ENCODE results near the gene PSMB10.
"Not testable (repeated sequence)": the region's sequence is repeated elsewhere in the genome, so short reads cannot be mapped to it uniquely, and the experiment has no call there.

Gene PSMB10

DNA sequence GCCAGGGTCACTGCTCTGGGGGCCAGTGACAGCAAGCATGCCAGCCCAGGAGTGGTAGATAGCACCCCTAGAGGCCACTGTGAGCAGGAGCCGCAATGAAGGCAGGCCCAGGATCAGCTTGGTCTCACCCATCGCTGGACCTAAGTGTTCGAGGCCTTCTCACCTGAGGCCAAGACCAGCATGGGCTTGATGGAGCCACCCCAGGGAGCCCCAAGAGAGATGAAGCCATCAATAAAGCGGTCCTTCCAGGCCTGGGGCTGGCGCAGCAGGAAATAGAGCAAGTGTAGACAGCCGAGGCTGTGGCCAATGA lies 5.5 kb upstream of the PSMB10 start:
- peak; percentile 84 for DNase-seq (ENCODE audit: low spot score)

DNA sequence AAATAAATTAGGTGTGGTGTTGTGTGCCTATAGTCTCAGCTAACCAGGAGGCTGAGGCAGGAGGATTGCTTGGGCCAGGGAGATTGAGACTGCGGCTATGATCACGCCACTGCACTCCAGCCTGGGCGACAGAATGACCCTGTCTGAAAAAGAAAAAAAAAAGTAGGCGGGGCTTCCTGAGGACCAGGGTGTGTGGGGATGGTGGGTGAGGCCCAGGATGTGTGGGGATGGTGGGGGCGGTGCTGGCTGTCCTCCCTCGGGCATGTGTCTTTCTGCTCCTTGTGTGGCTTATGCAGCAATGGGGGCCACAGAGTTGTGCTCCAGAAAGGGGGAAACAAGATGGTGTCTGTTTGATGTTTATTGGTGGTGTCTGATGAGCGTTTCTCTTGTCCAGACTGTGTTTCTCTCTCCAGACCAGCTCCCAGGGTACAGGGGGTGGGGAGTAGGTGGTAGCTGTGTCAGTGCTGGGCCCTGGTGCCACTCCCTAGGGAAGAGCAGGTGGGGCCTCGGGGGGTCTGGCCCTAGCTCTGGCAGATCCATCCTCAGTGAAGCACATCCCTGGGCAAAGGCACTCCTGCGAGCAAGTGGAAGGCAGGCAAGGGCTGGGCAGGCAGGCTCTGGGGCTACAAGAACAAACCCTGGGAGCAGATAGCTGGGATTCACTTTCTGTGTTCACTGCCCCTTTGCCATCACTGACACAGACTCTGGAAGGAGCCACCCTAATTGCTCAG lies 5.0 kb upstream of the PSMB10 start:
- no peak for DNase-seq (ENCODE audit: low spot score)

DNA sequence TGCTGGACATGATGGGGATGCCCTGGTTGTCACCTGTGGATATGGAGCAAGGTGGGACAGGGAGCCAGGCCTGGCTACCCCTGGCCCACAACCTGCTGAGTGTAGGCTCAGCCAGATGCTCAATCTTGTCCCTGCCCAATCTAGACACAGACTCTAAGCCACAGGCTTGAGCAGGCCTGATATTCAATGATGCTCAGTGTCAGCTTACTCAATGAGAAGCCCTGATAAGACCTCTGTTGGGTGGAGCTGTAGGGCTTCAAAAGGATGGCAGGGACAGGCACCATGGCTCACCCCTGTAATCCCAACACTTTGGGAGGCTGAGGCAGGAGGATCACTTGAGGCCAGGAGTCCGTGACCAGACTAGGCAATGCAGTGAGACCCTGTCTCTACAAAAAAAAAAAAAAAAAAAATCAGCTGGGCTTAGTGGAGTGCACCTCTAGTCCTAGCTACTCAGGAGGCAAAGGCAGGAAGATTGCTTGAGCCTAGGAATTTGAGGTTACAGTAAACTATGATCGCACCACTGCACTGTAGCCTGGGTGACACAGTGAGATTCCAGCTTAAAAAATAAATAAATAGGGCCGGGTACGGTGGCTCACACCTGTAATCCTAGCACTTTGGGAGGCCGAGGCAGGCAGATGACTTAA lies 3.9 kb upstream of the PSMB10 start:
- DNase-seq (ENCODE audit: low spot score), result no peak

DNA sequence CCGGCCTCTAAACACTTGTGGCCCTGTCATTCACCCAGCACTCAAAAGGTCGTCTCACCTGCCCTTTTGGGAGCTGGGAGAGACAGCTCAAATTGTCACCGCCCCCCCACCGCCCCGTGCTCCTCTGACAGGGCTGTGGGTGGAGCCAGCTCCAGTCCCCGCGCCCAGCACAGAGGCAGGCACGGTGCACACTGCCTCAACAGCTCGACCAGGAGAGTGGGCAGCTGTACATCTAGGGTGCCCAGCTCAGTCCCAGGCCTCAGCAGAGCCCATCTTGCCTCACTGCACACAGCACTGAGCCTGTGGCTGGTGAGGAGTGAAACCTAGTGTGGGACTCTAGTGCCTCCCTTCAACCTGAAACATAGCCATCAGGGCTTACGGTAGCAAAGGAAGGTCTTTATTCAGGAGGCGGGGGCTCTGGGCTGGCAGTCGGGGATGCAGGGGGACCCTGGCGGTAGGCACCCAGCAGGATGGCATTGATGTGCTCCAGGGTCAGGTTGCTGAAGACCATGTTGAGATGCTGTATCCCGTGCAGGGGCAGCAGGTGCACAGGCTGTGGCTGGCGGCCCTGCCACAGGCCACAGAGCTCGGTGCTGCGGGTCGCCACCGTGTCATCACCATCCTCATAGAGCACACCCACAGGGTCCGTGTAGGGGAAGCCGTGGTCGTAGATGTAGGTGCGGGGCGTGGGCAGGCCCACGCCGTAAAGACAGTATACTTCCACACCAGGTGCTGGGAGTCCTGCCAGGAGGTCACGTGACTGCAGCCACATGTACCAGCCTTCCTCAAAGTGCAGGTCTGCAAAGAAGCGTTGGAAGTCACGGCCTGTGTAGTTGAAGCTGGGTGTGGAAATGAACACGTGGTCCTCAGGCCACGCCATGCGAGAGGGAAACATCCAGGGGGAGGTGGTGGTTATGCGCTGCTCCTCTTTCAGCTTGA lies 3.1 kb upstream of the PSMB10 start:
- no peak for DNase-seq (ENCODE audit: low spot score)

DNA sequence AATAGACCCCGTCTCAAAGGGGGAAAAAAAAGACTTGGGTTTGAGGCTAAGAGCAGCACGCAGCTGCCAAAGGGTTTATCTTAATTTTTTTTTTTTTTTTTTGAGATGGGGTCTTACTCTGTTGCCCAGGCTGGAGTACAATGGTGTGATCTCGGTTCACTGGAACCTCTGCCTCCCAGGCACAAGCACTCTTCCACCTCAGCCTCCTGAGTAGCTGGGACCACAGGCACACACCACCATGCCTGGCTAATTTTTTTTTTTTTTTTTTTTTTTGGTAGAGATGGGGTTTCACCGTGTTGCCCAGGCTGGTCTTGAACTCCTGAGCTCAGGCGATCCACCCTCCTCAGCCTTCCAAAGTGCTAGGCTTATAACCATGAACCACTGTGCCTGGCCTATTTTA lies 1.1 kb upstream of the PSMB10 start:
- DNase-seq (ENCODE audit: low spot score), result not testable (repeated sequence)

DNA sequence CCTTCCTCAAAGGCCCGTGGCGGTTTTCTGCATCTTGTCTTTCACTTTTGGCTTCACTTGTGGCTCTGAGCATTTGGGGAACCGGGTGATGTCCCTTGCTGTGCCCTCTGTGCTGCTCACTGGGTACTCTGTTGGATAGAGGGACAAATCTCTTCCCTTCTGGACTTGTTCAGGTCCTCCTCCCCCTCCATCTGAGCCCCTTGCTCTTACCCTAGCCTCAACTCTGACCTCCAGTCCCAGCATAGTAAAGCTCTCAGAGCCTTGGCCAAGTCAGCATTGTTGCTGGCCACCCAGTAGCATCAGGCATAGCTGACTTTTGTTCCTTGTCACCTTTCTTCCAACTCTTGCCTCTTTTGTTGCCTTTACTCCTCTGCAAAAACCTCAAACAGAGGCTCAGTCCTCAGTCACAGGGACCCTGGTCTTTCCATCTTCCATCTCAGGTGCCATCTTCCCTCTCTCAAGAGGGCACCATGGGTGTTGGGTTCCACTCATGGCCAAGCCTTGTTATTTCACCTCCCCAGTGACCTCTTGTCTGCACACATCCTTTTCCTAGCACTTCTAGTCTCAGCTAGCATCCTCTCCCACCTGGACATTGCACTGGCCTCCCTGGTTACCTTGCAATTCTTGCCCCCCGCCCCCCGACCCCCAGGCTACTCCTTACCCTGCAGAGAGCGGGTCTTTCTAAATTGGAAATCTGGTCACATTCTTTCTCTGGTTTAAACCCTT lies 393 bp upstream of the PSMB10 start:
- DNase-seq (ENCODE audit: low spot score), result no peak

DNA sequence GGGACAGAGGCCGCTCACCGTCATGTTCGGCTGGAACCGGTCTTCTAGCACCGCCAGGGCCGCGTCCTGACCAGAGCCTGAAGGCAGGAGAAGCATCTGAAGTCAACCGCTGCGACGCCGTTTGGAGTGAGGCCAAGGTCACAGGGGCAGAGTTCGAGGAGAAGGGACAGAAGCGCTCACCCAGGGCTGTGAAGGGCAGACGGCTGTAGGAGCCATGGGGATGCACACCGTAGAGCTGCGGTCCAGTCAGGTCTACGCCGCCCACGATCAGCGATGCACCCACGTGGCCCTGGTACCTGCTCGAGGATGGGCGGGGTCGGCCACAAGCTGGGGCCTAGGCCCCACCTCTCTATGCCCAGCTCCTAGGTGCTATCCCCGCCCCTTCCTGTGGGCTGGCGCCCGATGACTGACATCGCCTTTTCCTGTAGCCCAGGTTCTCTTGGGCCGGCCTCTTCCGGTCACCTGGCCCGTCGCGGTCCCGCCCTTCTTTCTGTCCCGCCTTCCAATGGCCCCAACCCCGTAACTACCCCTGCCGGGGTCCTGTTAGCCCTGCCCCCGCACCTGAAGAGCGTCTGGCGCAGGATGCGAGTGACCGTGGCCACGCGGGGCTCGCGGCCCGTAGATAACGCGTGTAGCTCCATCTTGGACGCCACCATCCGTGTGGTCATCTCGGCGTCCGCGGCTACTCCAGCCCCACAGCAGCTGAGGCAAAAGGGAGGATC lies 1.1 kb downstream of the PSMB10 start:
- DNase-seq (ENCODE audit: low spot score), result peak; percentile 100

DNA sequence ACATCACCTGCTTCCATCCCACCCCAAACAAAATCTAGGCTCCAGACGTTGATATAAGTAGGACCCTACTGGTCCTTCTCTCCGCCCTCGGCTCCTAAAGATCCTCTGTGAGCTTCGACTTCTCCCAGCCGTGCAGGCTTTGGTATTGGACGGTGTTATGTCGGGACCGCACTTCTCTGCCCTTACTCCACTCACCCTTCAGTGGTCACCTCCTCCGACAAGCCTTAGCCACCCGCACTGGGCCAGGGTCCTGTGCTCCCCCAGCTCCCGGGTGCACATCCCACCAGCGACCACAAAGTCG lies 1.6 kb downstream of the PSMB10 start:
- DNase-seq (ENCODE audit: low spot score), result no peak

DNA sequence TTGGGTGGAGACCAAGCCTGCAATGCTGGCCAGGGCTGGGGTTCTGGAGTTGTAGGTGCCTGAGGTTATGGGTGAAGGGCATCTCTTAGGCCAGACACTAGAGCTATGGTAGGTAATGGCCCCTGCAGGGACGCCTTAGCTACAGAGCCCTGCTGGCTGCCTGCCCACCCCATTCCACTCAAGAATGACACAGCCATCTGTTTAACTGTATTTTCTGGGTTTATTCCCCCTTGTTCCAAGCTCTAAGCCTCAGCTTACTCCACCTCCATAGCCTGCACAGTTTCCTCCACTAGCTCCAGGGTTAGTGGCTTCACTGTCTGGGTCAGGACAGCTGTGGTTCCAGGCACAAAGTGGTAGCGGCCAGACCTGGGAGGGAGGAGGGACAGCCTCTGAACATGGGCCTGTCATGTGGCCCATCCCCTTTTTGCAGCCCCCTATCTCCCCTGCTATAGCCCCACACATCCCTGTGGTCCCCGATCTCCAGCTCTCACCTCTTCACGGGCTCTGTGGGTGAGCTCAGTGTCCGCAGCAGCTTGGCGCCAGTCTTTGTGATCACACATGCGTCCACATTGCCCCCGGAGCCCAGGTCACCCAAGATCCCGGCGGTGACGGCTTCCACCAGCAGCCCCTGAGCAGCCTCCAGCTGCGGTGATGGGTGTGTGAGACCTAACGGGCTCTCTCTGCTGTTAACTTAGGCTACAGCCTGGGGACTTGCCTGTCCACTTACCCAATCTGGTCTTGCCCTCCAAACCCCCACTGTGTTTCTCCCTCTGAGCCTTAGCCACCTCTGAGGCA lies 2.1 kb downstream of the PSMB10 start:
- no peak for DNase-seq (ENCODE audit: low spot score)

DNA sequence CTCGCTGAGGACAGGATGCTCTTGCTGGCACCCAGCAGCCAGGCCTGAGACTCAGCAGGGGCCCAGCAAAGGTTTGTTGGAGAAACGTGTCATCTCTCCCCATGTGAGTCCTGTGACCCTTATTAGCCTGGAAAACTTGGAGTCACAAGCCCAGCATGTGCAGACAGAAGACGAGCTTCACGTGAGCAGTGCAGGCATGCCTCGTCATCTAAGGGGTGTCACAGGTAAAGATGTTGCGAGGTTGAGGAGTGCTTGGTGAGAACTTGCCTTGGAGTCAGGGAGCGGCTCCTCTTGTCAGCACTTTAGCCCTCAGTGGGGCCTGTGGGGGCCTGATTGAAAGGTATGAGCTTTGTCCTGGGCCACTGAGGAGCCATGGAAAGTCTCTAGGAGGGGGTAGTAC lies 2.8 kb downstream of the PSMB10 start:
- DNase-seq (ENCODE audit: low spot score), result no peak

DNA sequence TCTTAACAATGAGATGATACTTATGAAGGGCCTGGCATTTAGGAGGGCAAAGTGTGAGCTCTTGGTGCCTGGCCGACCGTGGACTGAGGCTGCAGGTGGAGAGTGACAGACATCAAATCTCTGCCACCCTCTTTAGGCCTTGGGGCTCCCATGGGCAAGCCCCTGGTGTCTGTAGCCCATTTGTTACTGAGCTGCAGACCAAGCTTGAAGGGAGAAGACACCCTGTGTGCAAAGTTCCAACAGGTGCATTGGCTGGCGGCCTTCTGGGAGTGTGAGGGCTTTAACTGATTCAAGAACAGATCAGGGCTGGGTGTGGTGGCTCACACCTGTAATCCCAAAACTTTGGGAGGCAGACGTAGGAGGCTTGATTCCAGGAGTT lies 4.2 kb downstream of the PSMB10 start:
- DNase-seq (ENCODE audit: low spot score), result no peak

DNA sequence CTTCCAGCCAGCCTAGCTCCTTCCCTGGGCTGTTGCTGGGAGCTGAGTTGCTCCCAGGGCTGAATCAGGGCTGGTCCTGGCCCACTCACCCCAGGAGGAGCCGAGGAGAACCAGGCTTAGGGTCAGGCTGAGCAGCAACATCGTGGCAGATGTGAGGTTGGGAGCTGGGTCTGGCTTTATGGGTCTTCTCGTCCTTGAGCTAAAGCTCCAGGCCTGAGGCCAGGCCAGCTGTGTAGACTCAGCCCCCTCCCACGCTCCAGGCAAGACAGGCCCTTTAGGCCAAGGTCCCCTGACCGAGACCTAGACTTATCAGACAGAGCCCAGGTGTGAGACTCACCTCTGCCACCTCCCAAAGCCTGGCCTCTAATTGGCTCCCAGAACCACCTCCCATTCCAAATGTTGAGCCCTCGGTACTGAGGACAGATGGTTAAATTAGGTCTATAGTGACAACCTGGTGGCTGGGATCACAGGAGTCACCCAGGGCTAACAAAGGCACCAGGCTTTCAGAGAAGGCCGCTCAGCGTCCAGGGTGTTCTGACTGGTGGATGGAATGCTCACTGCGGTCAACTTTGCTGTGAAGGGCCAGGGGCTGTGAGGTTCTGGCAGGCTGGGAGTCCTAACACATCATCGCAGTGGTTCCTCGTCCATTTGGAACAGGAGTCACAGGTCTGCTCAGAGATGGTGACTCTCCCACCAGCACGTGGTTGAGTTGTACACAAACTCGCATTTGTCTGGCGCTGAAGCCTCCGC lies 4.8 kb downstream of the PSMB10 start, which contains the start of gene CTRL:
TSS of gene CTRL (minus strand) at position 151 of the 750 bp plus-strand sequence. CDS start at position 141, 10 bp downstream.
- DNase-seq (ENCODE audit: low spot score), result no peak

DNA sequence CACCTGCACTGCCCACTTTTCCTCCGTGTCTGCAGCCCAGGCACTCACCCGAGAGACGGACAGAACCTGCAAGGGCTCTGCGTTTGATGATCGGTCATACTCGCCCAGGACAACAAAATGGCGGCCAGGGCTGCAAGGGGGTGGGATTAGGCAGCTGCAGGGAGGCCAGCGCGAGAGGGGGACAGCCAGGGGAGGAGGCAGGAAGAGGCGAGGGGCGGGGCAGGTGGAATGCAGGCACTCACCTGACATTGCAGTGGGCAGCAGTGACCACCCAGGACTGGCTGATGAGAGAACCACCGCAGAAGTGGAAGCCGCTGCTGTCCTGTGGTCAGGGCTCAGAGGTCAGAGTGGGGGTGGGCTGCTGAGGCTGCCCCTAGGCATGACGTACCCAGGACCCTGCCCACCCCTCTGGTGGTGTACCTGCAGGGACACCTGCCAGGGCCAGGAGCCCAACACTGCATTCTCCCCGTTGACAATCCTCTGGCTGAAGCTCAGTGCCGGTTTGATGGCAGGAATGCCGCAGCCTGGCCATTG lies 5.9 kb downstream of the PSMB10 start:
- no peak for DNase-seq (ENCODE audit: low spot score)

DNA sequence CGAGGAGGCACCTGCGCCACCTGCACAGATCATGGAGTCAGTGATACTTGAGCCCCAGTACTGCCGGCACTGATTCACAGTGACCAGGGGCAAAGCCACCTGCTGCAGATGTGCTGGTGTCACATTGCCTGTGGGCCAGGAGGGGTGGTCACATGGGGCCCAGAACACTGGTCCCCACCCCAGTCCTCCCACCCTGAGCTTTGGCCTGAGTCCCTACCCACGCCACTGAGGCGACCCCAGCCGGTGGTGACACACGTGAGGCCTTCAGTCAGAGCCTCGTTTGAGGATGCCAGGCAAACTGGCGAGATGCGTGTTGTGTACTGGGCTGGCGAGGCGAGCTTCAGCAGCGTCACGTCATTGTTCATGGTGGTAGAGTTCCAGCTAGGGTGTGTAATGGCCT lies 6.5 kb downstream of the PSMB10 start:
- no peak for DNase-seq (ENCODE audit: low spot score)

DNA sequence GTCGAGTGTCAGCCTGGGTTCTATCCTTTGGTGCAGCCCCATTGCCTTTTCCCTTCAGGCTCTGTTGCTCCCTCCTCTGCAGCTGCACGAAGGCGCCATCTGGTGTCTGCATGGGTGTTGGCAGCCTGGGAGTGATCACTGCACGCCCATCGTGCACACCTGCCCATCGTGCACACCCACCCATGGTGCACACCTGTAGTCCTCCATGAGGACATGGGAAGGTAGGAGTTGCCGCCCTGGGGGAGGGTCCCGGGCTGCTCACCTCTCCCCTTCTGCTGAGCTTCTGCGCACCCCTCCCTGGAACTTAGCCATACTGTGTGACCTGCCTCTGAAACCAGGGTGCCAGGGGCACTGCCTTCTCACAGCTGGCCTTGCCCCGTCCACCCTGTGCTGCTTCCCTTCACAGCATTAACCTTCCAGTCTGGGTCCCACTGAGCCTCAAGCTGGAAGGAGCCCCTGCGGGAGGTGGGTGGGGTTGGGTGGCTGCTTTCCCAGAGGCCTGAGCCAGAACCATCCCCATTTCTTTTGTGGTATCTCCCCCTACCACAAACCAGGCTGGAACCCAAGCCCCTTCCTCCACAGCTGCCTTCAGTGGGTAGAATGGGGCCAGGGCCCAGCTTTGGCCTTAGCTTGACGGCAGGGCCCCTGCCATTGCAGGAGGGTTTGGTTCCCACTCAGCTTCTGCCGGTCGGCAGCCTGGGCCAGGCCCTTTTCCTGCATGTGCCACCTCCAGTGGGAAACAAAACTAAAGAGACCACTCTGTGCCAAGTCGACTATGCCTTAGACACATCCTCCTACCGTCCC lies 7.9 kb downstream of the PSMB10 start:
- DNase-seq (ENCODE audit: low spot score), result peak; percentile 93

DNA sequence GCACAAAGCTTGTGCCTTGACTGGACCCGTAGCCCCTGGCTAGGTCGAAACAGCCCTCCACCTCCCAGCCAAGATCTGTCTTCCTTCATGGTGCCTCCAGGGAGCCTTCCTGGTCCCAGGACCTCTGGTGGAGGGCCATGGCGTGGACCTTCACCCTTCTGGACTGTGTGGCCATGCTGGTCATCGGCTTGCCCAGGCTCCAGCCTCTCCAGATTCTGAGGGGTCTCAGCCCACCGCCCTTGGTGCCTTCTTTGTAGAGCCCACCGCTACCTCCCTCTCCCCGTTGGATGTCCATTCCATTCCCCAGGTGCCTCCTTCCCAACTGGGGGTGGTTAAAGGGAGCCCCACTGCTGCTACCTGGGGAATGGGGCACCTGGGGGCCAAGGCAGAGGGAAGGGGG lies 8.5 kb downstream of the PSMB10 start:
- no peak for DNase-seq (ENCODE audit: low spot score)

DNA sequence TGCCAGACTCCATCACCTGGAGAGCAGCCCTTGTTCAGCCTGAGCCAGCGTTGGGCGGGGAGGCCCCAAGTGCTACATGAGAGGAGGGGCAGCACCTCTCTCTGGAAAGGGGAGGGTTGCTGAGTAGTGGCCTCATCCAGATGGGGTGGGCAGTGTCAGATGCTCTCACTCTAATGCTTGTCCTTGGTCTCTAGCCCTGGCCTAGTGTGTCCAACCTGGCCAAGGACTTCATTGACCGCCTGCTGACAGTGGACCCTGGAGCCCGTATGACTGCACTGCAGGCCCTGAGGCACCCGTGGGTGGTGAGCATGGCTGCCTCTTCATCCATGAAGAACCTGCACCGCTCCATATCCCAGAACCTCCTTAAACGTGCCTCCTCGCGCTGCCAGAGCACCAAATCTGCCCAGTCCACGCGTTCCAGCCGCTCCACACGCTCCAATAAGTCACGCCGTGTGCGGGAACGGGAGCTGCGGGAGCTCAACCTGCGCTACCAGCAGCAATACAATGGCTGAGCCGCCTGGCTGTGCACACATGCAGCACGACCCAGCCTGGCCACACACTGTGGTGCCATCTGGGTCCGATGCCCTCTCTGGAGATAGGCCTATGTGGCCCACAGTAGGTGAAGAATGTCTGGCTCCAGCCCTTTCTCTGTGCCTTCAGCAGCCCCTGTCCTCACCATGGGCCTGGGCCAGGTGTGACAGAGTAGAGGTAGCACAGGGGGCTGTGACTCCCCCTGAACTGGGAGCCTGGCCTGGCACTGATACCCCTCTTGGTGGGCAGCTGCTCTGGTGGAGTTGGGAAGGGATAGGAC lies 9.3 kb downstream of the PSMB10 start:
- no peak for DNase-seq (ENCODE audit: low spot score)

DNA sequence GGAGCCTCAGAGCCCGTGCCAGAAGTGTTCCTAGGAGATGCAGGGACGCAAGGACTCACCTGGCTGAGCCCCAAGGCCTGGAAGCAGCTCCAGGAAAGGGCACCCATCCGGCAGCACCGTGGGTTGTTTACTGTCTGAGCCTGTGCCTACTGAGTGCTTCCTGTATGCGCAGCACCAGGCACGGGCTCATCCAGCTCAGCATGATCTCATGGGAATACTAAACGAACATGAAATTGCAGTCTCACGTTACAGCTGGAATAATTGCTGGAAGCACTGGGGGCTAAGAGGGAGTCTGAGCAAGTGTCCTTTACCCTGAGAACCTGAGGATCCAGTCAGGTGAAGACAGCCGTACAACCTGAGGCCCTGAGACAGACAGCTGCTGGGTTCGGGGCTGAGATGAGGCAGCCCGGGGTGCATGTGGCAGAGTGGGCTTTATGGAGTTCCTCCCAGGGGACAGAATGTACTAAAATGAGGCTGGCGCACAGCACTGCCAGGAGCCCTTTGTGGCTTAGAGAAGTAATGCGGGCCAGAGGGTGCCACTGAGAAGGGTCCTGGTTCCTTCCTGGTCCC lies 10.4 kb downstream of the PSMB10 start:
- no peak for DNase-seq (ENCODE audit: low spot score)
